ENCODE data around the gene ZNF3.
A peak's percentile ranks its signal among the peaks of the same experiment; 100 is the strongest.

ZNF3 gene

DNA sequence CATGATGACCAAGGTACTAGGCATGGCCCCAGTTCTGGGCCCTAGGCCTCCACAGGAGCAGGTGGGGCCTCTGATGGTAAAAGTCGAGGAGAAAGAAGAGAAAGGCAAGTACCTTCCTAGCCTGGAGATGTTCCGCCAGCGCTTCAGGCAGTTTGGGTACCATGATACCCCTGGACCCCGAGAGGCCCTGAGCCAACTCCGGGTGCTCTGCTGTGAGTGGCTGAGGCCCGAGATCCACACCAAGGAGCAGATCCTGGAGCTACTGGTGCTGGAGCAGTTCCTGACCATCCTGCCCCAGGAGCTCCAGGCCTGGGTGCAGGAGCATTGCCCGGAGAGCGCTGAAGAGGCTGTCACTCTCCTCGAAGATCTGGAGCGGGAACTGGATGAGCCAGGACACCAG is 24.5 kb downstream of the ZNF3 start:
- DNase-seq (ENCODE audit: low read depth in 1 of 2, low spot score in 1 of 2) = no peak

DNA sequence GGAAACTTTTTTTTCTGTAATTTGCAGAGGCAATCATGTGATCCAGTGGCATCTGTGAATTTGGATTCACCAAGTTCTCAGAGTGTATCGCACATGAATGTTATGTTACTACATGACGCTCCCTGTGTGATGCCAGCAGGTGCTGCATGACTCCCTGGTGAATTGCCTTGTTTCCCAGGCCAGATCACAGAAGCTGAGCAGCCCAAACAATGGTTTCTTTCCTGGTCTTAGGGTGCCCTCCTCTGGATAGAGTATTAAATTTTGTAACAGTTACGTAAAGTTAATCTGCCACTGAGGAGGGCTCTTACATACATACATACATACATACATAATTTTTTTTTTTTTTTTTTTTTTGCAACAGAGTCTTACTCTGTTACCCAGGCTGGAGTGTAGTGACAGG is 28.3 kb downstream of the ZNF3 start:
- peak in 1 of 2 donors; percentile 7 for DNase-seq (ENCODE audit: low read depth in 1 of 2, low spot score in 1 of 2)

DNA sequence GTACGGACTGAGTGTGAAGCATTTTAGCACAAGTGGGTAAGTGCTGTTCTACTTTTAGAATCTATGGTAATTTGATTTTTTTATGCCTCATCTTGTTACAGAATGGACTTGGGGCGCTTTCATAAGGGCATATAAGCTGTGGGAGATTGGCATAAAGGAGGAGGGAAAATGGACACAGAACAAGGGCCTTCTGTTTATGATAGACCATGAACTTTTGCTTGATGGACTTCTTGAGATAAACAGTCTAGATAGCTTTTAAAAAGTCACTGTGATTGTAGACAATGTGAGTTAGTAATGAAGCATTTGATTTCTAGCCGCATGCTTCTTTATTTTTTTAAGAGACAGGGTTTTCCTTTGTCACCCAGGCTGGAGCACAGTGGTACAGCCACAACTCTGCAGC is 29.9 kb downstream of the ZNF3 start:
- no peak for DNase-seq (ENCODE audit: low read depth in 1 of 2, low spot score in 1 of 2)

DNA sequence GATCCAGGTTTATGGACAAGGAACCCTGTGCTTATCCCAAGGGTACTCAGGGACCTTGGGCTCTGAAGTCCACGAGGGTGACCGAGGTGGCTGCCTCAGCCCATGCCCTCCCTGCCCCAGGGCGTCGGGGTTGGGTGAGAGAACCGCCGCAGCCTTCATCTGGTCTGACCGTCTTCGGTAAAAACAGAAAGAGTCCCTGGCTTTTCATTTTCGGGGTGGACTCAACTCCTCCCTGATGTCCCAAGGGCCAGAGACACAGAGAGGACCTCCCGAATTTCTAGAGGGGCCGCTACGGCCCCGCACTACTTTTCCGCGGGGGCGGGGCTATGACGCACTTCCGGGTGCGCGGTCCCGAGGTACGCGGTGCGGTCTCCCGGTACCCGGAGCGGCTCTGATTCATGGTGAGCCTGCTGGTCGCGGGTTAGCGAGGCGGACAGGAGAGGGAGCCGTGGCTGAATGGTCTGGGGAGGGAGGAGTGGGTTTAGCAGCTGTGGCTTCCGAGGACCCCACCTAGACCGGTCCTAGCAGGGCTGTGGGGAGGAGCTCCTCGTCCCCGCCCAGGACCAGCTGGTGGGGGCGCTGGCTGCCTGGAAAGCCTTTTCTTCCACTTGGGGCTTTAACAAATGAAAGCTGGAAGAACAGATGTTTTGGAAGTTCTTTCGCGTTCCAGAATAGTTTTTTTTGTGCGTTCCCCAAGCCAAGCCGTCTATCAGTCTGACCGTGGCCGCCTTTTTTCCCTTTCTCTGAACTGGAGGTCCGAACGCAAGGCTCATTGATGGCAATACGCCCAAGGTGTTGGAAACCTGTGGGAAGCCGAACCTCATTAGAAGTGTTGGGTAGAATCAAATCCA is 31.9 kb downstream of the ZNF3 start, which contains the start of gene ZSCAN21:
TSS of gene ZSCAN21 (plus strand) at position 334 of the 851 bp plus-strand sequence. CDS start 7,233 bp downstream, outside the sequence.
- DNase-seq (ENCODE audit: low read depth in 1 of 2, low spot score in 1 of 2) = peak; percentile 71 to 78

DNA sequence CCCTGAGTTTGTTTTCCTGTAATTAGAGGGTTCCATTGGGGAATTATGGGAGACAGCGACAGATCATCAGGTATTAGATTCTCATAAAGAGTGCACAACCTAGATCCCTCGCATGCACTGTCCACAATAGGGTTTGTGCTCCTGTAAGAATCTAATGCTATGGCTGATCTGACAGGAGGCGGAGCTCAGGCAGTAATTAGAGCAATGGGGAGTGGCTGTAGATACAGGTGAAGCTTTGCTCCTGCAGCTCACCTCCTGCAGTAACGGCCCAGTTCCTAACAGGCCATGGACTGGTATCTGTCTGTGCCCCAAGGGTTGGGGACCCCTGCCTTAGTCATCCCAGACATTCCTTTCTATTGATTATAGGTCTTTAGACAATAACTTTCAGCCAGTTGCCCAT is 32.8 kb downstream of the ZNF3 start:
- no peak for DNase-seq (ENCODE audit: low read depth in 1 of 2, low spot score in 1 of 2)

DNA sequence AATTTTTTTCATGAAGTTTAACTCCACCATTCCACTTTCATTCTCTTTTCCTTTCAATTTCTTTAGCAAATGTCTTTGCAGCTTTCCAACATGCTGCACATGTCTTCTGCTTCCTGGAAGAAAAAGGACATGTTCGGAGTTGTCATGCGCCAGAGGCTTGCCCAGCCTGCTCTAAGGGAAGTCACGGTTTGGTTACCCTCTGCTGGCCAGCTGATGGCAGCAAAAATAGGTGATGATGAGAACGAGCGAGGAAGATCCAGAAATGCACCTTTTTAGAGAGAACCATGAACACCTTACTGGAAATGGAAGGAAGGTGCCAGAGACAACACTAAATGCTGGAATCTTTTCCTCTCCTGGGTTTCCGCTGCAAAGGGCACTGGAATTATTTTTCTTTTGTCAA is 36.8 kb downstream of the ZNF3 start:
- DNase-seq (ENCODE audit: low read depth in 1 of 2, low spot score in 1 of 2) = no peak

DNA sequence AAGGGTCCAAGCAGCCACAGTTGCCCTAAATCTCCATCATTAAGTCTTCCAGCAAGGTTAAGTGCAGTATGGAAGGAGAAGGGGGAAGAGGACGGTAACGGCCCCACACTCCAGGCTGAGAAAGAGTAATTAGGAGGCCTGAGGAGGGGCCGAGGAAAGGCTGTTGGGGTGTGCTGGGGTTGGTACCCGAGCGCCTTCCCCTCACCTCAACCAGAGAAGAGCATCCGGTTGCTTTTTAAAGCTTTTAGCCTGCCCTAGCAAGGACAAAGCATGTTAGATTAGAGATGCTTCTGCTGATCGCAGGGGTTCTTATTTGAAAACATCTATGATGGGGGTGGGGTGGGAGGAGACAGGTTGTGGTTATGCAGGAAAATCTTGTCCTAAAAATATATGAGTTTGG is 40.9 kb downstream of the ZNF3 start:
- no peak for DNase-seq (ENCODE audit: low read depth in 1 of 2, low spot score in 1 of 2)

DNA sequence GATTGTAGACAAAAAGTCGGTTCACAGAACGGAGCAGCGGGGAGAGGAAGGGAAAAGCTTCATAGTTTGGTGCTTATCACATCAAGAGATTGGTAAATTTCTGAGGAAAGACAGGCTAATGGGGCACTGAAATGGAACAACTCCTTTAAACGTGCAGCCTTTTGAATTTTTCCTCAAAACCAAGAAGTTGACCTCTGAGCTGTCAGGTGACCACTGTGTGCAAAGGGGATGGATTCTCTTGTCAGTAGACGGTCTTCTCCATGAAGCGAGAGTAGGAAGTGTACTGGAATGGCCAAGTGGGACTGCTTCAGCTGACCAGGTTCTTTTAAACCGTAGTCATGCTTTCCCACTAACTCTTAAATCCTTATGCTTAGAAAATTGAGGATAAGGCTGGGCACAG is 43.2 kb downstream of the ZNF3 start:
- DNase-seq (ENCODE audit: low read depth in 1 of 2, low spot score in 1 of 2) = no peak

DNA sequence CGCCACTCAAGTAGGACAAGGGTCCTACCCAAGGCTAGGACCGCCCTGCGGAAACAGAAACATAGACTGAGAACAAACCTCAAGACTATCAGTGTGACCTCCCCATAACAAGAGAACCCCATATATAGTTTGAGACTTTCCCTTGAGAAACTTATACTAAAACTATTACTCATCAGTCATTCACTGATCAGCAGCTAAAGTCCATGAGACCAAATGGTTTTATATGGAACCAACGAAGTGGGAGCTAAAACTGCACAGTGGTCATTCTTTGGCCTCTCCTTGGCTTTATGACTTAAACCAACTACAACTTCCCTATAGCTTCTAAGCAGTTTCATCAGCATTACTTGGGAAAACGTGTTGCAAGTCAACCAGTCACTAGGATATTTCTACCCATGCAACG is 45.6 kb downstream of the ZNF3 start:
- DNase-seq (ENCODE audit: low read depth in 1 of 2, low spot score in 1 of 2) = no peak

DNA sequence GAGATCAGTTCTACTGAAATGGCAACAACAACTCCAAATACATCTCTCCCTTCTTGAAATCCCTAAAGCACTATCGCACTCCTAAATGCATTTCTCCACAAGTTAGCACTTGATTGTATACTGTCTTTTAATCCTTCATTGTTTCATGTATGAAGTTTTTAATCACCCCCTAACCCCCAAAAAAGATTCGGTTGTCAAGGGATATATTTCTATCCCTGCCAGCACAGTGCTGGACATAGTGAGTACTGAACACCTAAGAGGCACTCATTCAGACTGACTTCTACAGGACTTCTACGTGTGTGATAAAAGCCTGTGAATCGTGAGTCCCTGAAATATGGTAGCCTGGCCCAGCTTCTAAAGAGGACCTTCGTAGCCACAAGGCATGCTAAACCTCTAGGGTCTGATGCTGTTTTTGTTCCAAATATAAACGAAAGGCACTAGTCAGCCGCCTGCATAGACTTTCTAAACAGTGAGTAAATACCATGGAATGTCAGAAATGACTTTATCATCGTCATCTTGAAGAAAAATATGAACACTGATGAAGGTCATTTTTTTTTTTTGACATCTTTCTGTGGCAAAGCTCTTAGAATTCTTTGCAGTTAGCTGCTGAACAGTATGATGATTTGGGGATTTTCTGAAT is 46.5 kb downstream of the ZNF3 start:
- no peak for DNase-seq (ENCODE audit: low read depth in 1 of 2, low spot score in 1 of 2)

DNA sequence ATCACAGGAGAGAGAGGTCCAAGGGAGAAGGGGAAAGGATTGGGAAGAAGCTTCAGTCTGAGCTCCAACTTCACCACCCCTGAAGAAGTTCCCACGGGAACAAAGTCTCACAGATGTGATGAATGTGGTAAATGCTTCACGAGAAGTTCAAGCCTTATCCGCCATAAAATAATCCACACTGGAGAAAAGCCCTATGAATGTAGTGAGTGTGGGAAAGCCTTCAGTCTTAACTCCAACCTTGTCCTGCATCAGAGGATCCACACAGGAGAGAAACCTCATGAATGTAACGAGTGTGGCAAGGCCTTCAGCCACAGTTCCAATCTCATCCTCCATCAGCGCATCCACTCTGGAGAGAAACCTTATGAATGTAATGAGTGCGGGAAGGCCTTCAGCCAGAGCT is 48.0 kb downstream of the ZNF3 start:
- no peak for DNase-seq (ENCODE audit: low read depth in 1 of 2, low spot score in 1 of 2)

DNA sequence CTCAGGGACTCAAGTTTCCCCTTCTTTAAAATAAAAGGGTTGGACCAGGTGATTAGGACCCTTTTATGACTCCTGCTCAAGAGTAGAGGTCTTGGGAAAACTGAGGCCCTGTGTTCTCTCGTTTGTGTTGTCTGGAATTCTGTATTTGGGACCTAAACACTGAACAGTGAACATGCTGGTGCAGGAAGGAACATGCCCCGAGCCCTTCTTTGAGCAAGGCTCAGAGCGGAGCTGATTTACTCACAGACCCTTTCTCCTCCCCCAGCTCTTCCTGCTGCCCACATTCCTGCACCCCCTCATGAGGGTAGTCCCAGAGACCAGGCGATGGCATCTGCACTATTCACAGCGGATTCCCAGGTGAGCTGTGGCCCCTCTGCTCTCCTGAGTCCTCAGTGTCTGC is 51.9 kb downstream of the ZNF3 start:
- DNase-seq (ENCODE audit: low read depth in 1 of 2, low spot score in 1 of 2) = no peak

DNA sequence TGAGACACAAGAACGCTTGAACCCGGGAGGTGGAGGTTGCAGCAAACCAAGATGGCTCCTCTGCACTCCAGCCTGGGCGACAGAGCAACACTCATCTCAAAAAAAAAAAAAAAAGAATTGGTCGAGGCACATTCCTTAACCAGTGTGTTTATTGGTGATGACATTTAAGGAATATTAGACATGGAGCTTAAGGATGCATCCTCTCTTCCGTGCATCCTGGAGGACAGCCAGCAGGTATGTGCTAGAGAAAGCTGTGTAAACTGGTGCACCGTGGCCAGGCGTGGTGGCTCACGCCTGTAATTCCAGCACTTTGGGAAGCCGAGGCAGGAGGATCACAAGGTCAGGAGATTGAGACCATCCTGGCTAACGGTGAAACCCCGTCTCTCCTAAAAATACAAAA is 54.3 kb downstream of the ZNF3 start:
- no peak for DNase-seq (ENCODE audit: low read depth in 1 of 2, low spot score in 1 of 2)

DNA sequence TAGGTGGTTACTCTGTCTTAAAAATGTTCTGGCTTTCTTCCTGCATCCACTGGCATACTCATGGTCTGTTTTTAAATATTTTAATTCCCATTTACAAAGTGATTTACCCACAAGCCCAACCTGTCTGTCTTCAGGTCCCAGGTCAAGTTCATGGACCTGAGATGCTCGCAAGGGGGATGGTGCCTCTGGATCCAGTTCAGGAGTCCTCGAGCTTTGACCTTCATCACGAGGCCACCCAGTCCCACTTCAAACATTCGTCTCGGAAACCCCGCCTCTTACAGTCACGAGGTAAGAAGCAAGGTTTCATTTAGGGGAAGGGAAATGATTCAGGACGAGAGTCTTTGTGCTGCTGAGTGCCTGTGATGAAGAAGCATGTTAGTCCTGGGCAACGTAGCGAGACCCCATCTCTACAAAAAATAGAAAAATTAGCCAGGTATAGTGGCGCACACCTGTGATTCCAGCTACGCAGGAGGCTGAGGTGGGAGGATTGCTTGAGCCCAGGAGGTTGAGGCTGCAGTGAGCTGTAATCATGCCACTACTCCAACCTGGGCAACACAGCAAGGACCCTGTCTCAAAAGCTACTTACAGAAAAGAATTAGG is 57.4 kb downstream of the ZNF3 start:
- DNase-seq (ENCODE audit: low read depth in 1 of 2, low spot score in 1 of 2) = no peak

DNA sequence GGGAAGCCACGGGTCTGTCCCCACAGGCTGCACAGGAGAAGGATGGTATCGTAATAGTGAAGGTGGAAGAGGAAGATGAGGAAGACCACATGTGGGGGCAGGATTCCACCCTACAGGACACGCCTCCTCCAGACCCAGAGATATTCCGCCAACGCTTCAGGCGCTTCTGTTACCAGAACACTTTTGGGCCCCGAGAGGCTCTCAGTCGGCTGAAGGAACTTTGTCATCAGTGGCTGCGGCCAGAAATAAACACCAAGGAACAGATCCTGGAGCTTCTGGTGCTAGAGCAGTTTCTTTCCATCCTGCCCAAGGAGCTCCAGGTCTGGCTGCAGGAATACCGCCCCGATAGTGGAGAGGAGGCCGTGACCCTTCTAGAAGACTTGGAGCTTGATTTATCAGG is 58.0 kb downstream of the ZNF3 start:
- DNase-seq (ENCODE audit: low read depth in 1 of 2, low spot score in 1 of 2) = no peak

DNA sequence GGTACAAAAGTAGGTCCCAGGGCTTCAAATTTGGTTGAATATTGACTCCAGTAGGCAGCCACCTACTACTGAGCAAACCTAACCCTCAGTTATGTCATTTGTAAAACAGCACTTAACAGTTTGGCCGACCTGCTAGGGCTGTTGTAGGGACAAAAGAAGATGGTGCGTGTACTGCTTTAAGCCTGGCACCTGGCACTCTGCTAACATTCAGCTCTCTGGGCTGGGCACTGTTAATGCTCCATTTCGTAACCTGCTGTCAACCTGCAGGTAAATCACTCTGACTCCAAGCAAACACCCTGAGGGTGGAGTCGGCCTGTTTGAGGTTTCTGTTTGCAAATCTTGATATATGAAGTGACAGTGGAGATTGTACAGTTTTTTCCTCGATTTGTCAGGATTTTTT is 58.9 kb downstream of the ZNF3 start:
- no peak for DNase-seq (ENCODE audit: low read depth in 1 of 2, low spot score in 1 of 2)

DNA sequence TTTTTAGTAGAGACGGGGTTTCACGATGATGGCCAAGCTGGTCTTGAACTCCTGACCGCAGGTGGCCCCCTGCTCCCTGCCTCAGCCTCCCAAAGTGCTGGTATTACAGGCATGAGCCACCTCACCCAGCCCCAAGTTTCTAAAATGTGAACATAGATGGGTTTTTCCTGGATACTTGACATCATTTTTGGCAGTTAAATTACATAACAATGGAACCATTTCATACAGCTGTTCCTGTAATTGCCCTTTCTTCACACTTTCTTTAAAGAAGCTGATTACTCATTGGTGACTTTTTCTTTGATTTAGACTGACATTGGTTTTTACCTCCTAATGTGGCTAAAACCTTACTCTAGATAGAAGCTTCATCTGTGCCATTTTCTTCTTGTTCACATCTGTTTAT is 60.2 kb downstream of the ZNF3 start:
- DNase-seq (ENCODE audit: low read depth in 1 of 2, low spot score in 1 of 2) = no peak
